Osteocyte (in vitro differentiated cells): ENCODE measurements around the gene SMPX. TPM values are rescaled to one million over a fixed set of nuclear protein-coding genes. Genes with fewer than 3 reads are reported as not detected.
A peak's percentile ranks its signal among the peaks of the same experiment; 100 is the strongest.

Source experiments
- DNase-seq: peaks from one replicate; pipeline ENCODE4 v3.0.0; 2021; ENCODE audit warnings: mixed read lengths; ENCODE audit not compliant: unreplicated experiment; ENCODE audit errors: extremely low spot score
- H3K27ac Mint-ChIP-seq: one replicate; pipeline ENCODE4 v1.8.0; 2021; ENCODE audit warnings: mild to moderate bottlenecking, mixed read lengths; ENCODE audit not compliant: unreplicated experiment
- H3K27me3 Mint-ChIP-seq: one replicate; pipeline ENCODE4 v1.8.0; 2021; ENCODE audit warnings: mixed read lengths; ENCODE audit not compliant: unreplicated experiment
- H3K36me3 Mint-ChIP-seq: one replicate; pipeline ENCODE4 v1.8.0; 2021; ENCODE audit warnings: mixed read lengths; ENCODE audit not compliant: unreplicated experiment
- H3K4me1 Mint-ChIP-seq: one replicate; pipeline ENCODE4 v1.8.0; 2021; ENCODE audit warnings: mixed read lengths; ENCODE audit not compliant: unreplicated experiment
- H3K4me3 Mint-ChIP-seq: one replicate; pipeline ENCODE4 v1.8.0; 2021; ENCODE audit warnings: mild to moderate bottlenecking, moderate library complexity, mixed read lengths; ENCODE audit not compliant: unreplicated experiment
- H3K9me3 Mint-ChIP-seq: one replicate; pipeline ENCODE4 v1.8.0; 2021; ENCODE audit warnings: mixed read lengths; ENCODE audit not compliant: unreplicated experiment
- total RNA-seq: library from RNA; stranded (reverse); gene quantifications from 2 replicates; pipeline ENCODE4 v1.2.1, GENCODE V29; 2021
- TF ChIP-seq, protein P1 (sequence below): fragments of 200-600 bp; sonication (generic); IDR thresholded peaks from 2 replicates; pipeline ENCODE4 v1.5.0; 2021; ENCODE audit warnings: antibody characterized with exemption, mild to moderate bottlenecking, moderate library complexity

SMPX gene
- total RNA-seq, 1 donor from 2014 or later: not detected

DNA sequence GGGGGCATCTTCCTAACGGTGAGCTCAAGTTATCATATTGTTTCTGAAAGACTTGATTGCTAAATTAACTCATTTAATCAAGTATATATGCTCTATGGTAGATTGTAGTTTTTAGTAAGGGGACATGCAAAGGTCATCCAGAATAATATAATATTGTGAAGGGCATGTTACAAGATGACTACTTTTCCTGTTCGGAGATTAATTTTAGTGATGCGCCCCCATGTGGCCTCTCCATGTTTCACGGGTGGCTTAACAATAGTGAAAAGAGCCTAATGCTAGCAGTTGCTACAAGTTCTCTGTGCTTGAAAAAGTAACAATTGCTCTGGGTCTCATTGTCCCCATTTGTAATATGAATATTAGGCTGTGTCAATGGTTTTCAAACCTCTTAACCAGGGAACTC lies 12.2 kb downstream of the SMPX start:
- TF ChIP-seq, protein P1, sequence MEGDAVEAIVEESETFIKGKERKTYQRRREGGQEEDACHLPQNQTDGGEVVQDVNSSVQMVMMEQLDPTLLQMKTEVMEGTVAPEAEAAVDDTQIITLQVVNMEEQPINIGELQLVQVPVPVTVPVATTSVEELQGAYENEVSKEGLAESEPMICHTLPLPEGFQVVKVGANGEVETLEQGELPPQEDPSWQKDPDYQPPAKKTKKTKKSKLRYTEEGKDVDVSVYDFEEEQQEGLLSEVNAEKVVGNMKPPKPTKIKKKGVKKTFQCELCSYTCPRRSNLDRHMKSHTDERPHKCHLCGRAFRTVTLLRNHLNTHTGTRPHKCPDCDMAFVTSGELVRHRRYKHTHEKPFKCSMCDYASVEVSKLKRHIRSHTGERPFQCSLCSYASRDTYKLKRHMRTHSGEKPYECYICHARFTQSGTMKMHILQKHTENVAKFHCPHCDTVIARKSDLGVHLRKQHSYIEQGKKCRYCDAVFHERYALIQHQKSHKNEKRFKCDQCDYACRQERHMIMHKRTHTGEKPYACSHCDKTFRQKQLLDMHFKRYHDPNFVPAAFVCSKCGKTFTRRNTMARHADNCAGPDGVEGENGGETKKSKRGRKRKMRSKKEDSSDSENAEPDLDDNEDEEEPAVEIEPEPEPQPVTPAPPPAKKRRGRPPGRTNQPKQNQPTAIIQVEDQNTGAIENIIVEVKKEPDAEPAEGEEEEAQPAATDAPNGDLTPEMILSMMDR: peak; percentile 64
- peaks cover 21% of the 10 kb centered on the region for H3K27me3 Mint-ChIP-seq
- H3K36me3 Mint-ChIP-seq: no peaks in the 10 kb centered on the region
- H3K4me1 Mint-ChIP-seq: peaks cover 7% of the 10 kb centered on the region
- H3K9me3 Mint-ChIP-seq: no peaks in the 10 kb centered on the region
- no peak overlapping the region for H3K27ac Mint-ChIP-seq
- no peak for DNase-seq
- no peak overlapping the region for H3K4me3 Mint-ChIP-seq

DNA sequence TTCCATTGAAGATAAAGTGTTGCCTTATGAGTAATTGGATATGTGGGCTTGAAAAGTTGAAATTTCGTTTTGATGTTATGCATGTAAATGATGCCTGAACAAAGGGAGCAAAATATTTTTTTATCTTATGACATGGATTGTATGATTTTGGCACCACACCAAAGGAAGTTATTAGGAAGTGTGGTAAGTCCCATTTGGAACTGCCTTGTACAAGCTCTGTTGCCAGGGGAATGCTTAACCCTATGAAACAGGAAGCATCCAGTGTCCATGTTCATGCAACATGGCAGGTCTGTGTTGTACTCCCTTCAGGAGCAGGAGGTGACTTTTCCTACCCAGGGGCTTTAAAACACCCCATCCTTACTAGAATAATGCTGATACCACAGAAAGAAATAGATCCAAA lies 13.2 kb downstream of the SMPX start:
- Mint-ChIP-seq H3K4me3 (no peak overlapping the region), H3K27ac (no peak overlapping the region), H3K4me1 (peaks cover 12% of the 10 kb centered on the region), H3K36me3 (no peaks in the 10 kb centered on the region), H3K9me3 (no peaks in the 10 kb centered on the region), H3K27me3 (peaks cover 18% of the 10 kb centered on the region)
- no peak for DNase-seq
- TF ChIP-seq, protein P1: no peak

DNA sequence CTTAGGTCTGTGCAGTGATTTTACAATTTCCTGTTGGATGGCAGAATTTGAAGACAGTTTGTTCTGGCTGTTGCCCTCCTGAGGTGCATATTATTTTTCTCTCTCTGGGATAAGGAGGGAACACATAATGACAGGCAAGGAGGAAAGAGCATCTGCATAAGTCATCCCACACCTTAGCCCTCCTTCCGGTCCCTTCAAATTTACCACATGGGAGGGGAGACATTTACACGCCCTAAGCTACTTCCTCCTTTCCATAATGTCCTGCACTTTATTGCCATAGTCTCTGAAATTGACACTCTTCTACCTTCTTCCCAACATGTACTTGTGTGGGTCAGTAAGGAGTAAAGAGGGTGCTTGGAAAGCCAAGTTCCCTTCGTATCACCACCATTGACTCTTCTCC lies 13.9 kb downstream of the SMPX start:
- no peak overlapping the region for H3K4me3 Mint-ChIP-seq
- H3K4me1 Mint-ChIP-seq: peaks cover 12% of the 10 kb centered on the region

DNA sequence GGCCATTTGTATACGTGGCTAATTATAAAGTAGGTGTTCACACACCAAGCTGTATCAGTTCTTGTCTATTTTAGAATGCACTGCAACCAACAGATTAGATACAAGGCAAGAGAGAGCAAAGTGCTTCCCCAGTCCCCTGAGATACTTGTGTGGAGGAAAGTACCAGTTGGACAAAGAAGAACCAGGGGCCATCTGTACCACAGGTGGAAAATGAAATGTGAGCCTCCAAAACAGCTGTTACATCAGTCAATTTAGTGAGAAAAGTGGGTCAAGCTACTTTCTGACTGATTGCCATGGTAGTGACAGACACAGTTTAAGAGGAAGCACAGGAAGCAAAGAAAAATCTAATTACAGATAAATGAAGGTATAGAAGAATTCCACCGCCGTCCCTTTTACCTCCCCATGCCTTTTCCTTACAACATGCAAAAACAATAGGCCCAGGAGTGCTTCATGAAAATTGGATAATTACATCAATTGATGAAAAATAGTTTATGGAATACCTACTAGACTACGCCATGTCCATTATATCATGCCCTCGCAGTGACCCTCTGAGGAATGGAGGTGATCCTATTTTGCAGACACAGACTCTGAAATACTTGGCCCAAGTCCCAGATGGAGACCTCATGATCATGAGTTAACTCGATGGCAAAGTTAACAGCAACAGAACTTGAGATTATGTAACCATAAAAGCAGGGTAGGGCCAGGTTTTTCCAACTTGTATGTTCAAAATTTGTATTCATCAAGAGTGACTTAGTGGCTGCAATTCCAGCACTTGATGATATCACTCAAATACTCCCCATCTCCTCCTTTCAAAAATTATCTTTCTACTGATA lies 15.8 kb downstream of the SMPX start:
- TF ChIP-seq, protein P1: no peak
- peaks cover 5% of the 10 kb centered on the region for H3K27me3 Mint-ChIP-seq
- no peaks in the 10 kb centered on the region for H3K36me3 Mint-ChIP-seq
- no peak overlapping the region for H3K27ac Mint-ChIP-seq
- no peak for DNase-seq
- H3K9me3 Mint-ChIP-seq: no peaks in the 10 kb centered on the region
- H3K4me1 Mint-ChIP-seq: peaks cover 10% of the 10 kb centered on the region
- no peak overlapping the region for H3K4me3 Mint-ChIP-seq

More for the DNA sequence above, 13.9 kb downstream of the SMPX start:
- H3K9me3 Mint-ChIP-seq: no peaks in the 10 kb centered on the region
- peaks cover 14% of the 10 kb centered on the region for H3K27me3 Mint-ChIP-seq
- TF ChIP-seq, protein P1: no peak
- H3K27ac Mint-ChIP-seq: no peak overlapping the region
- H3K36me3 Mint-ChIP-seq: no peaks in the 10 kb centered on the region
- DNase-seq: no peak

DNA sequence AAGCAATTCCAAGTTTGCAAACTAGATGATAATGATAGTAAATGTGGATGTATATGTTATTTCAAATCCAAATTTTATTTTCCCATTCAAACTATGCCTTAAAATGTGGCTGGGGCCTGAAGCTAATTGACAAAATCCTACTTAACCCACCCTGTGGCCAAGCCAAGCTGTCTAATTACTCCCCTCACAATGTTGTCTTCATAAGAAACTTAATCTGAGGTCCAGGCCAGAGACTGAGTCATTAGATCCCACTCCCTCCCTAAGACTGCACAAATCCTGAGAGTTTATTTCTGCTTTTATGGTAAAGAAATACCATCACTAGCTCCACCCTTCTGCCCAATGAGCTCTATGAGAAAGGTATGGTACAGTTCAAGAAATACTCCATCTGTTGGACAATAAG lies 16.6 kb downstream of the SMPX start:
- TF ChIP-seq, protein P1: no peak
- Mint-ChIP-seq H3K27me3 (peaks cover 5% of the 10 kb centered on the region), H3K36me3 (no peaks in the 10 kb centered on the region), H3K4me1 (peaks cover 10% of the 10 kb centered on the region), H3K27ac (no peak overlapping the region), H3K9me3 (no peaks in the 10 kb centered on the region), H3K4me3 (no peak overlapping the region)
- no peak for DNase-seq
